Measurements from ENCODE around the gene TGFBR3L.

TGFBR3L gene

DNA sequence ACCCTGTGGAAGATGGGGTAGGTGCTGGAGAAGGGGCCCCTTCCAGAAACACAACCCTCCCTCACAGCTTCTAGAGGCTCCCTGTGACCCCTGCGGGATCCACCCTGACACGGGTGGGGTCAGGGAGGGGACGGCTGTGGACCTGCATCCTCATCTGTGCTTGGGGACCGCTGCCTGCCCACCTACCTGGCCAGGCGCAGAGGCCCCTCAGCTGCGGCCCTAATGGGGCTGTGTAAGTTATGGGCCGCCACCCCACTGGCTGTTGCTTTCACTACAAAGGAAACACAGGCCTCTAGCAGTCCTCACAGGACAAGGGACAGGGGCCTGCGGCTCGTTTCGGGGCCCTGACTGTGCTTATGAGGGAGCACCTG is 18.3 kb downstream of the TGFBR3L start:
- H3K36me3 Mint-ChIP-seq (ENCODE audit: low read depth), result peaks cover 95% of the 10 kb centered on the region
- no peaks in the 10 kb centered on the region for H3K9me3 Mint-ChIP-seq
- H3K4me3 Mint-ChIP-seq, result no peak overlapping the region
- H3K4me1 Mint-ChIP-seq (ENCODE audit: low read depth), result peaks cover 22% of the 10 kb centered on the region
- no peaks in the 10 kb centered on the region for H3K27me3 Mint-ChIP-seq
- H3K27ac Mint-ChIP-seq, result no peak overlapping the region
- DNase-seq, result no peak

GRCh38 chr19:7933411-7933810 is 18.8 kb downstream of the TGFBR3L start:
- no peaks in the 10 kb centered on the region for H3K27me3 Mint-ChIP-seq
- peaks cover 95% of the 10 kb centered on the region for H3K36me3 Mint-ChIP-seq (ENCODE audit: low read depth)
- no peaks in the 10 kb centered on the region for H3K9me3 Mint-ChIP-seq
- no peak overlapping the region for H3K4me3 Mint-ChIP-seq
- no peak overlapping the region for H3K27ac Mint-ChIP-seq
- no peak for DNase-seq
- H3K4me1 Mint-ChIP-seq (ENCODE audit: low read depth), result peaks cover 20% of the 10 kb centered on the region

DNA sequence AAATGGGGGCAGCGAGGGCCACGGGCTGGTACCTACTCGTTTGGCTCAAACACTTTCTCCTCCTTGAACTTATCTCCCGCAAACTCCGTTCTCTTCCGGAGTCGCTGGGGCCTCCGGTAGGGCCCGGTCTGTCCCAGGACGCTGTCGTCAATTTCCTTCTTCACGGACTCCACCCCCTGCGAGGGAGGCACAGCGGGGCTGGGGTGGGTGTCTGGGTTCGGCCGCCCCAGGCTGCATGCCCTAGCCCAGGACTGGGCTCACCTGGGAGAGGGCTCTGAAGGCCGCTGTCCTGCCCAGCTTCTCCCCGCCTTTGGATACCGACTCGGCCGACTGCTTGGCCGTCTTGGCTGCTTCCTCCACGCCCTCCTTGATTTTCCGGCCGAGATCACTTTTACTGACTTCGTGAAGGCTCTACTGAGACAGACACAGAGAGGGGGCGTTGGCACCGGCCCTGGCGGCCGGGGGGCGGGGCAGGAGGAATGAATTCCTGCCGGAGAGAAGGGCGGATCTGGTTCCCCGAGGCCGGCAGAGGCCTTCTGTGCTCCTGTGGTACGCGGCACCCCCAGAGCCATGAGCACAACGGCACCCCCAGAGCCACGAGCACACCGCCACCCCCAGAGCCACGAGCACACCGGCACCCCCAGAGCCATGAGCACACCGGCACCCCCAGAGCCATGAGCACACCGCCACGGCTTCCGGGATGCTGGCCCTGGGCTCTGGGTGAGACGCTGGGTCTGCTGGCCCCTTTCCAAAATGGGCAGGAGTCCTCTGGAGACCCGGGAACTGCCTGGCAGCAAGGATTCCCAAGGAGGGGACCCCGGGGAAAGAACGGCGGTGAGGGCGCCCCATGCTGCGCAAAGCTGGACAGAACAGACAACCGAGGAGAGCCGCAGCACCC is 19.4 kb downstream of the TGFBR3L start:
- H3K27me3 Mint-ChIP-seq, result no peaks in the 10 kb centered on the region
- no peaks in the 10 kb centered on the region for H3K9me3 Mint-ChIP-seq
- no peak for DNase-seq
- no peak overlapping the region for H3K27ac Mint-ChIP-seq
- H3K36me3 Mint-ChIP-seq (ENCODE audit: low read depth), result peaks cover 93% of the 10 kb centered on the region
- peaks cover 19% of the 10 kb centered on the region for H3K4me1 Mint-ChIP-seq (ENCODE audit: low read depth)
- H3K4me3 Mint-ChIP-seq, result no peak overlapping the region

GRCh38 chr19:7934766-7935165 is 20.1 kb downstream of the TGFBR3L start:
- no peaks in the 10 kb centered on the region for H3K9me3 Mint-ChIP-seq
- no peaks in the 10 kb centered on the region for H3K27me3 Mint-ChIP-seq
- H3K4me3 Mint-ChIP-seq, result no peak overlapping the region
- no peak for DNase-seq
- H3K4me1 Mint-ChIP-seq (ENCODE audit: low read depth), result peaks cover 13% of the 10 kb centered on the region
- H3K36me3 Mint-ChIP-seq (ENCODE audit: low read depth), result peaks cover 91% of the 10 kb centered on the region
- no peak overlapping the region for H3K27ac Mint-ChIP-seq

GRCh38 chr19:7940841-7941240 is 26.2 kb downstream of the TGFBR3L start:
- Mint-ChIP-seq H3K4me1 (ENCODE audit: low read depth) (peaks cover 40% of the 10 kb centered on the region), H3K36me3 (ENCODE audit: low read depth) (peaks cover 73% of the 10 kb centered on the region), H3K27me3 (no peaks in the 10 kb centered on the region), H3K9me3 (no peaks in the 10 kb centered on the region), H3K27ac (peak overlapping the region; percentile 71), H3K4me3 (peak overlapping the region; percentile 42)
- DNase-seq, result no peak

- DNase-seq, result no peak
- Mint-ChIP-seq H3K36me3 (ENCODE audit: low read depth) (peaks cover 64% of the 10 kb centered on the region), H3K4me1 (ENCODE audit: low read depth) (peaks cover 42% of the 10 kb centered on the region), H3K4me3 (peak overlapping the region; percentile 93), H3K27ac (peak overlapping the region; percentile 99), H3K9me3 (no peaks in the 10 kb centered on the region), H3K27me3 (no peaks in the 10 kb centered on the region)
Observed at GRCh38 chr19:7941895-7942596, 27.4 kb downstream of the TGFBR3L start.

GRCh38 chr19:7942981-7943443 is 28.4 kb downstream of the TGFBR3L start:
- DNase-seq, result no peak
- H3K27ac Mint-ChIP-seq, result peak overlapping the region; percentile 99
- peaks cover 57% of the 10 kb centered on the region for H3K36me3 Mint-ChIP-seq (ENCODE audit: low read depth)
- peaks cover 42% of the 10 kb centered on the region for H3K4me1 Mint-ChIP-seq (ENCODE audit: low read depth)
- no peaks in the 10 kb centered on the region for H3K27me3 Mint-ChIP-seq
- peak overlapping the region; percentile 93 for H3K4me3 Mint-ChIP-seq
- H3K9me3 Mint-ChIP-seq, result no peaks in the 10 kb centered on the region

DNA sequence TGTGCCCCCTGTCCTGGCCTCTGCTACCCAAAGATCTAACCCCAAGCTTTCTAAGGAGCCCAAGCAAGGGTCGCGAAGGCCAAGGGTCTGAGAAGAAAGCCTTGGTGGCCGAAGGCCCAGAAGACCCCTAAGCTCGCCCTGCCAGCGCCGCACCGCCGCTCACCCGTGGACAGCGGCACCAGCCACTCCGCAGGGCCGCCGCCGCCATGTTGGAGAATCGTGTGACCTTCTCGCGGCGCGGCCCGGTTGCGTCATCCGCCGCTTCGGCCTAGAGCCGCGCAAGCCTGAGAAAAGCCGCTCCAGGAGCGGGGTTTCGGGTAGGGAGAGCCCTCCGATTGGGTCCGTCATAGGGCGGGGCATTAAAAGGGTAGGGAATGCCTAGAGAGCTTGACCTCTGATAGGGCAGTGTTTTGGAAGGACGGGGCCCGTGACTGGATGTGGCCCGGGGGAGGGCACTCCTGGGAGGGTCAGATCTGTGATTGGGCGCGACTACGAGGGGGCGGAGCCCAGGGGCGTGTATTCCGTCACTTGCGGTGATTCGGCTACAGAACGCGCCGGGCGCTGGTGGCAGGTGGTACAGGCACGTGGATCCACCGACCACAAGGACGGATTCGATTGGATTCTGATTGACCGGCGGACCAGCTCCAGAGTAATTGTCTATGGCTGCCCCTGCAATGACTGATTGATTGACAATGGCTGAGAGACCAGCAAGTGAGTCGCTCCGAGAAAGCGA is 29.0 kb downstream of the TGFBR3L start, which contains the start of gene TIMM44:
TIMM44 (minus strand) TSS at position 223 of the 733 bp plus-strand sequence; CDS start at position 208, 15 bp downstream.
- H3K36me3 Mint-ChIP-seq (ENCODE audit: low read depth), result peaks cover 52% of the 10 kb centered on the region
- H3K27me3 Mint-ChIP-seq, result no peaks in the 10 kb centered on the region
- H3K4me3 Mint-ChIP-seq, result peak within 1 kb of the TSS; percentile 93
- H3K27ac Mint-ChIP-seq, result peak within 1 kb of the TSS; percentile 99
- H3K4me1 Mint-ChIP-seq (ENCODE audit: low read depth), result peaks cover 42% of the 10 kb centered on the region
- peak; percentile 98 for DNase-seq
- H3K9me3 Mint-ChIP-seq, result no peaks in the 10 kb centered on the region

GRCh38 chr19:7944177-7944761 is 29.6 kb downstream of the TGFBR3L start:
- Mint-ChIP-seq H3K4me1 (ENCODE audit: low read depth) (peaks cover 38% of the 10 kb centered on the region), H3K27ac (peak overlapping the region; percentile 99), H3K36me3 (ENCODE audit: low read depth) (peaks cover 46% of the 10 kb centered on the region), H3K27me3 (no peaks in the 10 kb centered on the region), H3K9me3 (no peaks in the 10 kb centered on the region), H3K4me3 (peak overlapping the region; percentile 93)
- DNase-seq, result peak; percentile 89

DNA sequence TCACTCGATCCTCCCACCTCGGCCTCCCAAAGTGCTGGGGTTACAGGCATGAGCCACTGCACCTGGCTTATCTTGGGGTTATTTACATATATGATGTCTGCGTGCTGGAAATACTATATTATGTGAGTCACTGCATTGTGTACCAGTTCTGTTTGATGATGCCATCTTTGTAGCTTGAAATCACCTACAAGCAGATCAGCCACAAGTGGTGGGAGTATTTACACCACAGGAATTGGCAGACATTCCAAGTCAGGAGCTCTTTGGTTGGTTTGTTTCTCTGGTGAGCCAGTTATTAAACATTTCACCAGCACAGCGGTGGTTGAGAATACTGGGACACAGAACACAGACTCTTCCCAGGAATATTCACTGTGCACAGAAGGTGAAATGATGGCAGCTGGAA is 33.3 kb downstream of the TGFBR3L start:
- Mint-ChIP-seq H3K4me1 (ENCODE audit: low read depth) (peaks cover 16% of the 10 kb centered on the region), H3K4me3 (no peak overlapping the region), H3K36me3 (ENCODE audit: low read depth) (peaks cover 14% of the 10 kb centered on the region), H3K27me3 (no peaks in the 10 kb centered on the region), H3K9me3 (no peaks in the 10 kb centered on the region), H3K27ac (no peak overlapping the region)
- DNase-seq, result no peak

DNA sequence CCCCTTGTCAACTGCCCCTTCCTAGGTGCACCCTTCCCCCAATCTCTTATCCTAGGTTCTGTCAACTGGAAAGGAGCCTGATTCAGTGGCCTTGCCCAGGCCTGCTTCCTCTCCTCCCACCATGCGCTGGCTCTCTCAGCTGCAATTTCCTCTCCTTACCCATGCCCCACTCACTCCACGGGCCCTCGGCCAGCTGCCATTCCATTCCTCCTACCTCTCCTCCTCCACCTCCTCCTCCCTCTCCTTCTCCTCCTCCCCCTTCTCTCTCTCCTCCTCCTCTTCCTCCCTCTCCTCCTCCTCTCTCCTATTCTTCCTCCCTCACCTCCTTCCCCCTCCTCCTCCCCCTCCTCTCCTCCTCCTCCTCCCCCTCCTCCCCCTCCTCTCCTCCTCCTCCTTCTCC is 38.4 kb downstream of the TGFBR3L start:
- Mint-ChIP-seq H3K27me3 (no peaks in the 10 kb centered on the region), H3K36me3 (ENCODE audit: low read depth) (peaks cover 9% of the 10 kb centered on the region), H3K4me3 (no peak overlapping the region), H3K9me3 (no peaks in the 10 kb centered on the region), H3K4me1 (ENCODE audit: low read depth) (no peaks in the 10 kb centered on the region), H3K27ac (no peak overlapping the region)
- no peak for DNase-seq

DNA sequence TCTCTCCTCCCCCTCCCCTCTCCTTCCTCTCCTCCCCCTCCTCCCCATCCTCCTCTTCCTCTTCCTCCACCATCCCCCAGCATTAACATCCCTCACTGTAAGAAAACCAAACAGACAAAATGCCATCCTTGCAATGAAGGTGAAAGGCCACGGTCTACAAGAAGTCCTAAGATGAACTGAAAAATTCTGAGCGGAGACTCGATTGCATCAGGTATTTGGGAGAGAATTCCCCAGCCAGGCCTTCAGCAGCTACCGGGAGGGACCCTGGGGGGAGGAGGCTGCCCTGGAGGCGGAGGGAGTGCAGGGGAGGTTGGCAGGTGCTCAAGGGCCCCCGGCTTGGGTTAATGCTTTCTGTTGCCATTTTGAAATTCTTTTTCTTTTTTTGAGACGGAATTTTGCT is 38.9 kb downstream of the TGFBR3L start:
- H3K4me1 Mint-ChIP-seq (ENCODE audit: low read depth), result no peaks in the 10 kb centered on the region
- no peaks in the 10 kb centered on the region for H3K9me3 Mint-ChIP-seq
- no peak overlapping the region for H3K4me3 Mint-ChIP-seq
- no peaks in the 10 kb centered on the region for H3K27me3 Mint-ChIP-seq
- H3K36me3 Mint-ChIP-seq (ENCODE audit: low read depth), result peaks cover 14% of the 10 kb centered on the region
- no peak for DNase-seq
- H3K27ac Mint-ChIP-seq, result no peak overlapping the region

- no peaks in the 10 kb centered on the region for H3K4me1 Mint-ChIP-seq (ENCODE audit: low read depth)
- no peaks in the 10 kb centered on the region for H3K9me3 Mint-ChIP-seq
- no peak for DNase-seq
- no peak overlapping the region for H3K27ac Mint-ChIP-seq
- H3K36me3 Mint-ChIP-seq (ENCODE audit: low read depth), result peaks cover 31% of the 10 kb centered on the region
- no peak overlapping the region for H3K4me3 Mint-ChIP-seq
- no peaks in the 10 kb centered on the region for H3K27me3 Mint-ChIP-seq
Observed at GRCh38 chr19:7955696-7956095, 41.1 kb downstream of the TGFBR3L start.

GRCh38 chr19:7959211-7959610 is 44.6 kb downstream of the TGFBR3L start:
- Mint-ChIP-seq H3K4me1 (ENCODE audit: low read depth) (no peaks in the 10 kb centered on the region), H3K4me3 (no peak overlapping the region), H3K27me3 (no peaks in the 10 kb centered on the region), H3K27ac (no peak overlapping the region), H3K36me3 (ENCODE audit: low read depth) (peaks cover 60% of the 10 kb centered on the region), H3K9me3 (no peaks in the 10 kb centered on the region)
- no peak for DNase-seq
